ENCODE data around the gene SLC22A23. TPM values are rescaled to one million over a fixed set of nuclear protein-coding genes. Genes with fewer than 3 reads are reported as not detected.

The SLC22A23 gene
- polyA plus RNA-seq, 1 donor (not counting 4 experiments of a cell fraction or from before 2014, with no cell fraction given): 4.3 TPM

- H3K79me2 ChIP-seq (ENCODE audit: control insufficient read depth, insufficient read depth, low read length): no peaks in the 10 kb centered on the region
These were observed 155.3 kb downstream of the SLC22A23 start for GRCh38 chr6:3301506-3301905.

DNA sequence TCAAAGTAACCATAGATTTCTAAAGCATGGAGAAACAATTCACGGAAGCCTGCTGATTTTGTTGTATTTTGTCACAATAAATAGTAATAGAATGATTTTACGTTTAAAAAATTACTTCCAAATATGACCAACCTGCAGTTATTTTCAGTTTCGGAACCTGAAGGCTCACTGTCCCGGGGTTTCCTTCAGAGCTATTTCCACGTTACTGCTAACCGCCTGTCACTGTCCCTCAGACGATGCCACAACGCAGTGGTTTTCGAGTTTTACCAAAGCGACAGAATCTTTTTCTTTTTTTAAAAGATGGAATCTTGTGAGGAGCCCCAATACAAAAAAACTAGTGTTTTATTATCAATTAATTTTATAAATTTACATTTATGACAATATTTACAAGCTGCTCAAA is 157.6 kb downstream of the SLC22A23 start:
- TF ChIP-seq CTCF (optimal IDR thresholded peaks at IDR 0.05 in 1 of 3, IDR thresholded peaks at IDR 0.05 in 1 of 3, conservative IDR thresholded peaks at IDR 0.05 in 1 of 3; ENCODE audit: extremely low read depth in 1 of 3, insufficient read depth in 2 of 3, low read length in 3 of 3): no peak
- no peak for TF ChIP-seq EZH2 (IDR thresholded peaks at IDR 0.05; ENCODE audit: low read length)
- no peaks in the 10 kb centered on the region for H3K27me3 ChIP-seq (ENCODE audit: control insufficient read depth, extremely low read depth, insufficient read depth, low read length)
- H3K9ac ChIP-seq (ENCODE audit: control insufficient read depth, extremely low read depth, insufficient read depth, low read length): no peak overlapping the region
- H3K27ac ChIP-seq (ENCODE audit: control insufficient read depth, insufficient read depth, low read length): no peak overlapping the region
- H4K20me1 ChIP-seq (ENCODE audit: control insufficient read depth, extremely low read depth, insufficient read depth, low read length): no peaks in the 10 kb centered on the region
- H3K79me2 ChIP-seq (ENCODE audit: control insufficient read depth, insufficient read depth, low read length): no peaks in the 10 kb centered on the region
- FAIRE-seq (no peak), DNase-seq (ENCODE audit: low read depth, low spot score) (no peak)
- H3K4me2 ChIP-seq (ENCODE audit: control insufficient read depth, extremely low read depth, insufficient read depth, low read depth, low read length): no peak overlapping the region
- H3K4me3 ChIP-seq (ENCODE audit: control insufficient read depth in 2 of 3, extremely low read depth in 1 of 3, insufficient read depth in 2 of 3, low read depth in 1 of 3, low read length in 3 of 3): no peak overlapping the region
- H2AFZ ChIP-seq (ENCODE audit: control insufficient read depth, low read length): no peak overlapping the region
- dilution Hi-C loops (cut with MboI; ENCODE audit: extremely low pct_ligation_motif_present, low sequenced_read_pairs): no loop called here
- H3K4me1 ChIP-seq (ENCODE audit: control insufficient read depth, extremely low read depth, insufficient read depth, low read length): no peaks in the 10 kb centered on the region
- H3K36me3 ChIP-seq (ENCODE audit: control insufficient read depth in 2 of 2, extremely low read depth in 1 of 2, insufficient read depth in 2 of 2, low read length in 2 of 2): no peaks in the 10 kb centered on the region
- no peaks in the 10 kb centered on the region for H3K9me1 ChIP-seq (ENCODE audit: control insufficient read depth, extremely low read depth, insufficient read depth, low read length)
- no peaks in the 10 kb centered on the region for H3K9me3 ChIP-seq (ENCODE audit: control insufficient read depth, low read depth, low read length)

More at GRCh38 chr6:3301506-3301905, 155.3 kb downstream of the SLC22A23 start:
- dilution Hi-C loops (cut with MboI; ENCODE audit: extremely low pct_ligation_motif_present, low sequenced_read_pairs): no loop called here
- TF ChIP-seq CTCF (optimal IDR thresholded peaks at IDR 0.05 in 1 of 3, IDR thresholded peaks at IDR 0.05 in 1 of 3, conservative IDR thresholded peaks at IDR 0.05 in 1 of 3; ENCODE audit: extremely low read depth in 1 of 3, insufficient read depth in 2 of 3, low read length in 3 of 3): no peak
- Histone ChIP-seq H3K9me1 (ENCODE audit: control insufficient read depth, extremely low read depth, insufficient read depth, low read length) (no peaks in the 10 kb centered on the region), H3K4me2 (ENCODE audit: control insufficient read depth, extremely low read depth, insufficient read depth, low read depth, low read length) (no peak overlapping the region), H3K4me1 (ENCODE audit: control insufficient read depth, extremely low read depth, insufficient read depth, low read length) (no peaks in the 10 kb centered on the region), H3K27me3 (ENCODE audit: control insufficient read depth, extremely low read depth, insufficient read depth, low read length) (no peaks in the 10 kb centered on the region), H3K9ac (ENCODE audit: control insufficient read depth, extremely low read depth, insufficient read depth, low read length) (no peak overlapping the region), H4K20me1 (ENCODE audit: control insufficient read depth, extremely low read depth, insufficient read depth, low read length) (no peaks in the 10 kb centered on the region), H3K4me3 (ENCODE audit: control insufficient read depth in 2 of 3, extremely low read depth in 1 of 3, insufficient read depth in 2 of 3, low read depth in 1 of 3, low read length in 3 of 3) (no peak overlapping the region), H3K27ac (ENCODE audit: control insufficient read depth, insufficient read depth, low read length) (no peak overlapping the region), H3K36me3 (ENCODE audit: control insufficient read depth in 2 of 2, extremely low read depth in 1 of 2, insufficient read depth in 2 of 2, low read length in 2 of 2) (peaks cover 0 to 1% of the 10 kb centered on the region in 2 experiments), H2AFZ (ENCODE audit: control insufficient read depth, low read length) (no peak overlapping the region), H3K9me3 (ENCODE audit: control insufficient read depth, low read depth, low read length) (no peaks in the 10 kb centered on the region)
- DNase-seq (ENCODE audit: low read depth, low spot score) (no peak), FAIRE-seq (no peak)

Data from keratinocyte (primary cell).